Transverse colon (tissue), 4 donors: ENCODE data around the gene THUMPD2. TPM values are rescaled to one million over a fixed set of nuclear protein-coding genes. Genes with fewer than 3 reads are reported as not detected.

Experiments
- DNase-seq: peaks from one replicate; pipeline ENCODE4 v3.0.0-alpha.2; 2019
- H3K27ac ChIP-seq, 4 donors: fragments of 200-600 bp; sonication (generic); 2 replicates each; pipeline ENCODE4 v1.5.1; 2016 to 2018; ENCODE audit warnings: inconsistent platforms in 4 of 4
- H3K27me3 ChIP-seq: fragments of 200-600 bp; sonication (generic); 2 replicates; pipeline ENCODE4 v1.5.1; 2017; ENCODE audit warnings: inconsistent platforms
- H3K36me3 ChIP-seq, 4 donors: fragments of 200-600 bp; sonication (generic); 2 replicates each; pipeline ENCODE4 v1.5.1; 2017 to 2019; ENCODE audit warnings: inconsistent platforms in 4 of 4
- H3K4me1 ChIP-seq, 4 donors: fragments of 200-600 bp; sonication (generic); 2 replicates each; pipeline ENCODE4 v1.5.1; 2017 to 2020; ENCODE audit warnings: inconsistent platforms in 4 of 4
- H3K4me3 ChIP-seq, 4 donors: fragments of 200-600 bp; sonication (generic); 1 replicate in 1 of 4; 2 replicates in 3 of 4; pipeline versions ENCODE4 v1.5.1 to v1.6.1; 2017 to 2019; ENCODE audit warnings: inconsistent platforms in 4 of 4
- H3K9me3 ChIP-seq, 2 donors: fragments of 200-600 bp; sonication (generic); 2 replicates each; pipeline ENCODE4 v1.5.1; 2017 to 2019; ENCODE audit warnings: inconsistent platforms in 2 of 2
- CTCF ChIP-seq, 5 experiments: fragments of 200-600 bp in 3 of 5; fragments of 450-650 bp in 2 of 5; sonication (generic) in 3 of 5; IDR thresholded peaks; 1 replicate in 2 of 5; 2 replicates in 3 of 5; pipeline ENCODE4 v1.5.1; 2016 to 2017; ENCODE audit warnings: antibody characterized with exemption in 5 of 5, inconsistent platforms in 3 of 5, mild to moderate bottlenecking in 2 of 5, moderate library complexity in 1 of 5
- EP300 ChIP-seq: sonication (generic); formaldehyde crosslinking; IDR thresholded peaks from one replicate; pipeline ENCODE4 v1.6.1; 2017; ENCODE audit warnings: antibody characterized with exemption, low read depth
- POLR2A ChIP-seq: fragments of 450-650 bp; IDR thresholded peaks from one replicate; pipeline ENCODE4 v1.6.1; 2016; ENCODE audit warnings: antibody characterized with exemption, mild to moderate bottlenecking, moderate library complexity
- POLR2AphosphoS5 ChIP-seq, 3 donors: sonication (generic); formaldehyde crosslinking; IDR thresholded peaks; one replicate each; pipeline ENCODE4 v1.6.1; 2016; ENCODE audit warnings: antibody characterized with exemption in 3 of 3
- WGBS, 2 donors: methylation state at CpG; one replicate each; pipeline ENCODE4 v1.1.5; 2018; ENCODE audit warnings: low coverage in 1 of 2; 5-methylcytosine and 5-hydroxymethylcytosine counted together
- in situ Hi-C, 4 donors: fragments of 200-750 bp; cut with MboI; loops; one replicate each; pipeline versions ENCODE4 v1.15.0 to v1.15.1; 2017; ENCODE audit warnings: low sequenced_read_pairs in 3 of 4, low pct_ligation_motif_present in 1 of 4, low pct_unique_long_range_greater_than_20kb in 1 of 4
- intact Hi-C: fragments of 100-400 bp; cut with DNase I; formaldehyde crosslinking; loops from one replicate; pipeline ENCODE4 v1.15.1; 2023; ENCODE audit warnings: low total_unique reads
- total RNA-seq, 4 donors: library from RNA; depleted of rRNA; stranded (reverse); fragments of >200 nt; gene quantifications; one replicate each; pipeline ENCODE4 v1.1.0, GENCODE V29; 2016

The THUMPD2 gene
- total RNA-seq, 4 donors from 2014 or later: 5.2 to 21.1 (median 9.7) TPM

- TF ChIP-seq POLR2AphosphoS5 (IDR thresholded peaks at IDR 0.05): no peak
- no peak for TF ChIP-seq CTCF (IDR thresholded peaks at IDR 0.05)
- no peak for TF ChIP-seq POLR2A
- TF ChIP-seq EP300: no peak
- intact Hi-C loops (no loop called here), in situ Hi-C loops (no loop called here)
- 93 to 100% methylated on average over 1 of the region's 1 CpG for WGBS, 2 donors
- no peaks in the 10 kb centered on the region for H3K4me1 ChIP-seq
- DNase-seq: no peak
- no peaks in the 10 kb centered on the region for H3K9me3 ChIP-seq
- H3K4me3 ChIP-seq: no peak overlapping the region
- H3K36me3 ChIP-seq: peaks cover 0 to 77% (median 22%) of the 10 kb centered on the region in 4 donors
- H3K27ac ChIP-seq: no peak overlapping the region
- H3K27me3 ChIP-seq: no peaks in the 10 kb centered on the region
Observed at GRCh38 chr2:39755466-39755865, 23.6 kb downstream of the THUMPD2 start.

- no peak overlapping the region for H3K4me3 ChIP-seq
- peaks cover 0 to 55% (median 11%) of the 10 kb centered on the region in 4 donors for H3K36me3 ChIP-seq
- H3K4me1 ChIP-seq: no peaks in the 10 kb centered on the region
- H3K27ac ChIP-seq: no peak overlapping the region
- in situ Hi-C loops (no loop called here), intact Hi-C loops (no loop called here)
- WGBS, 2 donors: 72% methylated on average over 1 of the region's 1 CpG; no CpG with 5 or more reads in 1 of the 2 donors
- no peaks in the 10 kb centered on the region for H3K27me3 ChIP-seq
- DNase-seq: no peak
- no peak for TF ChIP-seq EP300
- TF ChIP-seq POLR2AphosphoS5 (IDR thresholded peaks at IDR 0.05): no peak
- TF ChIP-seq CTCF (IDR thresholded peaks at IDR 0.05): no peak
- TF ChIP-seq POLR2A: no peak
- no peaks in the 10 kb centered on the region for H3K9me3 ChIP-seq
Observed at GRCh38 chr2:39743269-39743776, 35.7 kb downstream of the THUMPD2 start.

DNA sequence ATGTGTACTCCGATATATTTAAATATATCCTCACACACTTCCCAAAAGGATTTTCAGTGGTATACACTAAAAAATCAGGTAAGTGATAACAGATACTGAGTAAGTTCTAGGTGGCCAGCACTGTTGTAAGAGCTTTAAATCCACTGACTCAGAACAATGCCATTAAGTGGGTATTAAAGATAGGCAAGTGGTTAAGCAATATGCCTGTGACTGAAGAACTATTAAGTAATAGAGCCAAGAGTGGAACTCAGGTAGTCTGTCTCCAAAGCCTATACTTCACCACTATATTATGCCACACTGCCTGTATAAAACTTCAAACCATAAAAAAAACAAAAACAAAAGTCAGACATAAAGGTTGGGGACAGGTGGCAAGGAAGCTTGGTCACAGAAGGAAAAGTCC, 37.2 kb downstream of the THUMPD2 start:
- no peak for DNase-seq
- no peak overlapping the region for H3K27ac ChIP-seq
- intact Hi-C loops (no loop called here), in situ Hi-C loops (no loop called here)
- WGBS, 2 donors: 88 to 96% methylated on average over 1 of the region's 1 CpG
- H3K4me1 ChIP-seq: no peaks in the 10 kb centered on the region
- peaks cover 0 to 57% (median 11%) of the 10 kb centered on the region in 4 donors for H3K36me3 ChIP-seq
- H3K9me3 ChIP-seq: no peaks in the 10 kb centered on the region
- no peaks in the 10 kb centered on the region for H3K27me3 ChIP-seq
- TF ChIP-seq POLR2AphosphoS5 (IDR thresholded peaks at IDR 0.05) (no peak), EP300 (no peak), CTCF (IDR thresholded peaks at IDR 0.05) (no peak), POLR2A (no peak)
- H3K4me3 ChIP-seq: no peak overlapping the region

DNA sequence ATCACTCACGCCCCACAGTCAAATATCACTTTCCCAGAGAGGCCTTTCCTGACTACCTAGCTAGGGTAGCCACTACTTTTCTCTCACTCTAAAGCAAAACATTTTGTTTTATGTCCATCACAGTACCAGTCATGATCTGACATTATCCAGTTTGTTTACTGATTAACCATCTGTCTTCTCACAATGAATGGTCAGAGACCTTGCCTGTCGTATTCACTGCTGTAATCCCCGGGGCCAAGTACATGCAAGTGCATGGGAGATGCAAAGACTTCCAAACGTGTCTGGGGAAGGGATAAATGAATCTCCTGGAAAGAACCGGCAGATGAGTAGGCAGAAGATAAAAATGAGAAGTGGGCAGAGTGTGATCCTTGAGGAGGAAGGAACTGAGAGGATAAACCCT, 39.7 kb downstream of the THUMPD2 start:
- 70 to 78% methylated on average over 5 of the region's 5 CpGs for WGBS, 2 donors
- intact Hi-C loops: no loop called here

More for the DNA sequence above, 39.7 kb downstream of the THUMPD2 start:
- peaks cover 0 to 44% (median 12%) of the 10 kb centered on the region in 4 donors for H3K36me3 ChIP-seq
- H3K27me3 ChIP-seq: no peaks in the 10 kb centered on the region
- in situ Hi-C loops: no loop called here
- H3K4me1 ChIP-seq: no peaks in the 10 kb centered on the region
- no peak overlapping the region for H3K27ac ChIP-seq
- H3K9me3 ChIP-seq: no peaks in the 10 kb centered on the region
- DNase-seq: no peak
- H3K4me3 ChIP-seq: no peak overlapping the region
- TF ChIP-seq EP300 (no peak), POLR2A (no peak), CTCF (IDR thresholded peaks at IDR 0.05) (no peak), POLR2AphosphoS5 (IDR thresholded peaks at IDR 0.05) (no peak)
